ENCODE data around the gene CHMP6.

CHMP6 gene

DNA sequence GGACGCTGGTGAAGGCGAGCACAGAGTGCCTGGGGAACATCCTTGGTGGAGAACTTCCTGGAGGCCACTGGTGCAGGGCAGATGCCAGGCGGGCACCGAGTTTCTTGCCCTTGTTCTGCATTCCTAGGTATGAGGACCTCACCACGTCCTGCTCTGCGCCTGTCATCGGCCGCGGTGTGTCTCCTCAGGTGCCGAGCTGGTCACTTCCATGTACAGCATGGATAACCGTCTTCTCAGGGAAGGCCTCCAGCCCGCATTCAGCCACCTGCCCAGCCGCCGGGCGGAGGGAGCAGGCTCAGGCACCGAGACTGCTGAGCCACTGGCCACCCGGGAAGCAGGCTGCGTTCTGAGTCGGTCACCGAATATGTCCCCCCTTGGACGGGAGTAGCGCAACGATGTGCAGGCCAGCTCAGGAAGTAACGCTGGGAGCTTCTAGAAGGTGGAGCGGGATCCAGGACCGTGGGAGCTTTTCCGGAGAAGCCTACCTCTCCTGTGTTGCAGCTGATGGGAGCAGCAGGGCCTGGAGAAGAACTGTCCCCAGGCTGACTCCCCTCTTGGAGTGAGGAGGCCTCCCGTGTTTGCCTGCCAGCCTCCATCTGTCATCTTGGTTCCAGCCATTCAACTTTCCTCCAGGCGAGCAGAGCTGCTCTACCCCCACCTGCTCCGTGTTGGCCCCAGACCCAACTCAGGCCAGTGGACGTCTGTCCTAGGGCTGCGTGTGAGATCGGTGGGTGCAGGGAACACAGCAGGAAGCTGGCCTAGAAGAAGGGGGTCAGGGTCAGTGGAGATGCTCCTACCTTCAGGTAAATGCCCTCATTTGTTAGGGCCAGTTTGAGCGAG is 41.2 kb downstream of the CHMP6 start:
- DNase-seq: no peak

DNA sequence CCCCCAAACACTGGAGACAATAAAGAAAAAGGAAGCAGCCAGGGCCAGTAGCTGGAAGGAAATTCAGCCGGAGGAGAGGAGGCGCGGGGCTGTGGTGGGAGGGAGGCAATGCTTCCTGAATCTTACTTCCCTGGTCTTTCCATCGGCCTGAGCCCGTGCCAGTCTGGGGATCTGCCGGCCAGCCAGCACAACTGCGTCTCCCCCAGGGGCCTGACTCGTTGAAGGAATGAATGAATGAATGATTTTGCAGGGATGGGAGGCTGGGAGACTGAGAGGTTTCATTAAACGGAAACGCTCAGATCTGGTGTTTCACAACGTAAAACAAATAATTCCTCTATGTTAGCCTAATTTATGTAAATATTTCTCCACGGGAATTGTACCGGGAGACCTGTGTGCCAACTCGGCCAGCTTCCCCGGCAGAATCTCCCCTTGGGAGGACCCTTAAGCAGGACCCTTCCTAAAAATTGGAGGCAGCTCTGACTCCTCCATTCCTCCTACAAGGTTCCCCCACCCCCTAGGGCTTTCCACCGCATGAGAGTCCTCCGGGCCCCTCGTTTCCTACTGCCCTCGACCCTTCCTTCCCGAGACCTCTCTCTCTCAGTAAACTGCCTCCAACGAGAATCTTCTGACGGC is 42.0 kb downstream of the CHMP6 start:
- DNase-seq: no peak

DNA sequence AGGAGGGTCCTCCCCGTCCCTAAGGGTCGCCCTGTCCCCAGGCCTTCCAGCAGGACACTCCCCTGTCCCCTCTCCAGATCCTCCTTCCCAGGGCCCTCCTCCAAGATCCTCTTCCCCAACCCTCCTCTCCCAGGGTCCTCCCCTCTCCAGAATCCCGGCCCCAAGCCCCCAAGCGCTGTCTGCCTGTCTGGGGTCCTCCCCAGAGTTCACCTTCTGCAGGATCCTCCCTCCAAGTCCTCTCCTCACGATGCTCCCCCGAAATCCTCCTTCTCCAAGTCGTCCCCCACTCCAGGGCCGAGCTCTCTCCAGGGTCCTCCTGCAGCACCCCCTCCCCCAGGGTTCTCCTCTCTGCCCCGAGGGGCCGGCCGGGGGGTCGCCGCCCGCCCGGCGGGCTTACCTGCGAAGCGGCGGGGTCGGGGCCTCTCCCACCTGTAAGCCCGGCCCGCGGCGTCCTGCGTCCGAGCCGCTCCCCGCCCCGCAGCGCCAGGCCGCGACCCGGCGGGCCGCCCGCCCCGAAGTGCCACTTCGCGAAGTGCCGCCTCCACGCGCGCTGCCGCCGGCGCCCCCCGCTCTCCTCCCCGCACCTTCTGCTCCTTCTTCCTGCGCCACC is 42.6 kb downstream of the CHMP6 start:
- DNase-seq: no peak

DNA sequence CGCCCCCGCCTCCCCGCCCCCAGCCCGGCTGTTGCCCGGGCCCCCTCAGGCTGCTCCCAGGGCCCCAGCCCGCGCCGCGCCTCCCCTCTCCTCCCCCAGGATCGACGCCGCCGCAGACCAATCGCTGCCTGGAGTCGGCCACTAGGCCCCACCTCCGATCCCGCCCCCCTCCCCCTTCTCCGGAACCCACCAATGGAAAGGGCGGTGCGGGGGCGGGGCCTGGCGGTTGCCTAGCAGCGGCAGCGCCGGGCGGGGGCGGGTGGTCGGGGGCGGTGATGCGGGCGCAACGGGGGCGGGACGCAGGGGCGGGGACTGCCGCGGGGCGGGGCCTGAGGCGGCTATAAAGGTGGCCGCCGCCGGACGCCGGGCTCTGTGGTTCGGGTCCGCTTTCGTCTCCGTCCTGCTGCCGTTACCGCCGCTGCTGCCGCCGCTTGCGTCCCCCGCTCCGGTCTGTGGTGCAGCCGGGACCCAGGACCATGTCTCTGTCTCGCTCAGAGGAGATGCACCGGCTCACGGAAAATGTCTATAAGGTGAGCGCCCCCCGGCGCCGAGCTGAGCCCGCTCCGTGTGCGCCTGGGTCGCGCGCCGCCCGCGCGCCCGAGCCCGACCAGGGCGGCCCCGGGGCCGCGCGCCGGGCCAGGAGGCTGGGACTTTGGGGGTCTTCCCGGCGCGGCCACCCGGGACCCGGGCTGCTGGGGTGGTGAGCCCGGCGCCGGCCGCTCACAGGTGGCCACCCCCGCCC is 43.3 kb downstream of the CHMP6 start, which contains the start of gene BAIAP2:
Gene BAIAP2, plus strand, starts transcription at position 373 of the 742 bp plus-strand sequence. Its CDS starts 104 bp downstream, at position 477.
- peak; percentile 93 for DNase-seq

DNA sequence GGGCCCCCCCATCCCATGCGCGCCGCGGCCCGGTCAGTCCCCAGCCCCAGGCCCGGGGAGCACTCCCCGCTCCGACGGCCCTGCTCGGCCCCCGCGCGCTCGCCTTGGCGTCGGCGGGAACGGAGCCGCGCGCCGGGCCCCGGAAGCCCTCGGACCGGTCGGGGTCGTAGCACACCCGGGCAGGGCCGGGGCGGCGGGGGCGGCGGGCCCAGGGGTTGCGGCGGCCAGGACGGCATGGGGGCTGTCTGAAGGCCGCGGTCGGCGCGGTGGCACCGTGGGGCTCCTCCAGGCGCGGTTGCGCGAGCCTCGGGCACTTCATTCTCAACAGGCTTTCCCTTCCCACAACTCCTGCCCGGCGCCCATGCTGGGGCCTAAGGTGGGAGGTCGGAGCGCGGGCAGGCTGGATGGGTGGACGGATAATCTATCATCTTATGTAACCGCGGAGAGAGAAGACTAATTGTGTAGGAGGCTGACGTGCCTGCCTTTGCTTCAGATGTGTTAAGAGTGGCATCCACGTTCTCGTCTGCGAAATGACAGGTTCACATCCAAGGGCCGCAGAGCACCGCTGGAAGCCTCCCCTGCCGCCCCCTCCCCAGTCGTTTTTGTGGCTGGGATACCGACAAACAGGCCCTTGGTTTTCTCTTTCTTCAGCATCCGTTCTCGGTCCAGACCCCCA is 44.0 kb downstream of the CHMP6 start:
- peak; percentile 28 for DNase-seq

DNA sequence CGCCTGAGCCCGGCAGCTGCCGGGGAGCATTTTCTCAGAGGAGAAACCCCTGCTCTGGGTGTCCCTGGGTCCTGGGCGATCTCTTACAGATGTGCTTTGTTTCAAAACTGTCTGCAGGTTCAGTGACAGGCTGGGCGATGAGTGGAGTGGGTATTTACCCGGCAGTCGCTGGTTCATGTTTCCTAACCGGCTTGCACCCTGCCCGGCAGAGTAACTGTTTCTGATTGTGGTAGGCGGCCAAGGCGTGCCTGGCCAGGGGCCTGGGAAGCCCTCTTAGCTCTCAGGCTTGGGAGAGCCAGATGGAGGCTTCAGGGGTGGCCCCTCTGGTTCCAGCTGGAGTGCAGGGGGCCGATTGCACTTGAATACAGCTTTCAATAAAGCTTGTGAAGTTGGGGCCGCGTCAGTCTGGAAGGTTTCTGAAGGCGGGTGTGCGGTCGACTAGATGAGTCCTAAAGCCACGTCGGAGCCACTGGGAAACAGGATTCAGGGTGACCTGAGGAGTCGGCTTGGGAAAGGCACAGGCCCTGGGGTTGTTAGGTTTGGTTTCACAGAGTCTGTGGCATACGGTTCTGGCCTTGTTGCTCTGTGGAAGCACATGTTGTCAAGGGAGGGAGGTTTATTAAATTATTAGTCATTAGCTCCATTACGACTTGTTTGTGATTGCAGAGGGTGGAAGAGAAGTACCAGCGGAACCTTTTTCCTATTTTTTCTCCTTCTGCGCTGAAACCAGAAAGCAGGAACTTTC is 44.7 kb downstream of the CHMP6 start:
- no peak for DNase-seq

DNA sequence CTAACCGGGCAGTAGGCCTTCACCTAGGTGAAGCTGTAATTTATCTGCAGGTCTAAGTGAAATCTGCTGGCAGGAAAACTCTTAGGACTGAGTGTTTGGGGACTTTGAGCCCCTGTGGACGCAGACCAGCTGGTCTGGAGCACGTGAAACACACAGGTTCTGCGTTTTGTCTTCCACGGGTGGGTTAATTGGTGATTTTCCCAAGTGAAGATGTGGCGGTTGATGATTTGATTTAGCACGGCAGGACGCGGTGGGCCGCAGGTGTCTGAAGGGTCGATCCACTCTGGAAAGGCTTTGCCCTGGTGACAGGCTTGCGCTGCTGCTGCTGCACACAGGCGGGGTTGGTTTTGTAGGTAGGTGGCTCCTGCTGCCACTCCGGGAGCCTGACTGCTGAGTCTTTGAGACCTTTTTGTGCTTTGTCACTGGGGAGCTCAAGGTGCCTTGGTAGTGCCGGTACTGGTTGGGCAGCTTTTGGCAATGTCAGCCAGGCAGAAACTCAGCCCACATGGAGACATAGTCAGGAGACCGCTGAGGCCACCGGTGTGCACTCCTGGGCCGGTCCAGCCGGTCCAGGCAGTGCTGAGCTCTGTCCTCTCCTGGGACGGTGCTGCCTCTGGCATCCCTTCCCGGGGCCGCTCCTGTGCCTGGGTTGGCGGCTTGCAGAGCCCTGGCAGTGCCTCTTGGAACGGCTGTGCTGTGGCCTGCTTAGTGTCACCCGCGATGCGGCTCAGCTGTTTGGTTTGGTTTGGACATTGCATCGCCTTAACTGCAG is 45.6 kb downstream of the CHMP6 start:
- no peak for DNase-seq

DNA sequence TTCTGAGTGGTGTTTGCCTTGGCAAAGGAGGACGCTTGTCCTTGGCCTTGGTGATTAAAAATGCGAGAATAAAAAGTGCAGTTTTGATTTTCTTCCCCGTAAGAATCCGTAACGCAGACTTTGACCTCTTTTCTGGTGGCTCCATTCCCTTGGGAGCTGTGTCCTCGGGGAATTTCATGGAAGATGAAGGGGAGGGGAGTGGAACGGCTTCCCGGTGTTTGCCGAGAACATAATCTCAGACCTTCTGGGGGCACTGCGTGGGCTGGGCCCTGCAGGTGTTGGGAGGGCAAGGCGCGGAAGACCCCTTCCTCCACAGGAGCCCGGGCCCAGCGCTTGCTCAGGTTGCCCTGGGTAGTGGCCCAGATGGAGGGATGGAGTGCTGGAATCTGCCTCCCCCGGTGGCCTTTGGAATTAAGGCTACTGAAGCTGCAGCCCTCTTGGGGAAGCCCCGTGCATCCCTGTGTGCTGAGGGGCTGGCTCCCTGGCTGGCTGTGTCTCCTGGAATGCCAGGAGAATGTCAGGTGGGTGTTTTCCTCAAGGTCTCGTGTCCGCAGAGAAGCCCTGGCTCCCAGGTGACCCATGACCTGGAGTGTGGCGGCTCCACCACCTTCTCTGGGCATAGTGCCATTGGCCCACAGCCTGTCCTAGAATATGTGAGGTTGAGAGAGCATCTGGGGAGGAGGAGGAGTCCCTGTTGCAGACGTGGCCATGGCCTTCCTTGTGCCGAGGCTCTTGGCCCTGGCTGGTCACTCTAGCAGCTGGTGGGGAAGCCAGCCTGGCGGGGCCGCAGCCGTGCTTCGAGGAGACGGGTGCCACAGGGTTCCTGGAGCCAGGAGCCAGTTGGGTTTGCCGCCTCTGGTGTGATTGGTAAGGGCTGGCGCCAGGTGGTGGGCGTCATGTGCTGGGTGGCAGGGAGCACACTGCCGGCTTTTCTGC is 46.4 kb downstream of the CHMP6 start:
- DNase-seq: no peak

DNA sequence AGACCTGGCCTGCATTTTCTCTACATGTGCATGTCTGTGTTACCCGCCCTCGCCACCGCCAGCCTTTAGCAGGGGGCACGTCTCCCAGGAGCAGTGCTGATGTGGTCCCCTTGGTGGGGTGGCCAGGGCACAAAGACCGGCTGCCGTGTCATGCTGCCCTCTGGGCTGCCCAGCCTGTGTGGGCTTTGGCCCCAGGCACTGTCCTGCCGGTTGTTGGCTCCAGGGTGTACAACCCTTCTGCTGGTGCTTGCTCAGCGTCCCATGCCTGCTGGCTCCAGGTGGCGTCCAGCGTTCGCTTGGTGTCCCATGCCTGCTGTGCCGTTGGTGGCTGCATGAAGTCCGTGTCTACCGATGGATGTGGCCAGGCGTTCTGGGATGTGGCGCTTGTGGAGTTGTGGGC is 47.5 kb downstream of the CHMP6 start:
- no peak for DNase-seq

DNA sequence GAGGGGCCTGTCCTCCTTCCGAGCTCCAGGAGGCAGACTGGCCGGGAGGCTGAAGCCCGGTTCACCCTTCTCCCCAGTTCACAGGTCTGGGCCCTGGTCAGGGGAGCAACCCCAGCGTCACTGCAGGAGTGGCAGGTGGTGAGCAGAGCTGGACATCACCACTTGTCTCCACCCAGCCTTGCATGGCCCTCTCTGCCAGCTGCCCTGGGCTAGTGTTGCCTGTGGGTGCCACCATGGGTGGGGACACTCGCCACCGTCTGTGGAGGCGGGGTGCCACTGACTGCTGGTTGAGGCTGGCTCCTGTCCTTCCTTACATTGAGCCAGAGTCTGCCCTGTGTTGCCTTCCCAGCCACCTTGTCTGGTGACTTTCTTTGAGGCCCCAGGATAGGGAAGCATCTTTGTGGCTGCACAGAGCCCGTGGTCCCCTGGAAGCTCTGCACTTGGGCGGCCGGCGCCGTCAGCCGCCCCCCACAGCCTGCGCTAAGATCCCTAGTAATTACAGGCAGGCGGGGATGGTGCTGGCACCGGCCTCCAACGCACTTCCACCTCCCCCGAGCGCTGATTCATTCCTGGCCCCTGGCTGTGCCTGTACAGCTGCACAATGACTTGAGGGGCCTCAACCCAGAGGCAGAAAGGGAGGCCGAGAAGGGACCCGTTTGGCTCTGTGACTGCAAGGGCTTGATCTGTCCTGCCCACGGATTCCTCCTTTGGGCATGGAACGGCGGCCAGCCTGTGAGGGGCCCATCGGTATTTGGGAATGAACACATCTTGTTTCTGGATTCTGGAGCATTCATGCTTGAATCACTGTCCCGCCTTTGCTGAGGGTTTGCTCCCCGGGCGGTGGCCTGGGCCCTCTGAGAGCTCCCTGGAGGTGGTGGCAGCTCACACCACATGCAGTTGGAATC is 48.5 kb downstream of the CHMP6 start:
- DNase-seq: peak; percentile 84

DNA sequence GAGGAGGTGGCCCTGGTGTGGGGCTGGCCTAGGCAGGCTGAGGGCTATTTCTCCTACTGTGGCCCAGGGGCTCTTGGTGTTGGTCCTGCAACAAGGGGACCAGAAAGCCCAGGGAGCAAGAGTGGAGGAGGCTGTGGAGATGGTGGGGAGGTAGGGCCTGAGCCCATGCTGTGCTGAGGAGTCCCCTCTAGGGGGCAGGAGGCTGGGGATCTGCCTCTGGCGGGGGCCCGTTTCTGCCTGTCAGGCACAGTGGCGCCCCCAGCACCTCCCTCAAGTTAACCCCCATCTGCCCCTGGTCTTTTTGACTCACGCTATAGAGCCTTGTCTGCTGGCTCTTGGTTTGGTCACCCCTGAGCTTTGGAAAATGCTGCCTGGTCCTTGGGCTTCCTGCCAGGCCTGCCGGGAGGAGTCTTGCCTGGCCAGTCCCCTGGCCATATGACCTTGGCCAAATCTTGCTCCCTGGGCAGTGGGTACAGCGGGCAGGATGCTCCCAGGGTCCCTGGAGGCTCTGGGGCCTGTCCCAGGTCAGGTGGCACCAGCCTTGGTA is 49.2 kb downstream of the CHMP6 start:
- no peak for DNase-seq

DNA sequence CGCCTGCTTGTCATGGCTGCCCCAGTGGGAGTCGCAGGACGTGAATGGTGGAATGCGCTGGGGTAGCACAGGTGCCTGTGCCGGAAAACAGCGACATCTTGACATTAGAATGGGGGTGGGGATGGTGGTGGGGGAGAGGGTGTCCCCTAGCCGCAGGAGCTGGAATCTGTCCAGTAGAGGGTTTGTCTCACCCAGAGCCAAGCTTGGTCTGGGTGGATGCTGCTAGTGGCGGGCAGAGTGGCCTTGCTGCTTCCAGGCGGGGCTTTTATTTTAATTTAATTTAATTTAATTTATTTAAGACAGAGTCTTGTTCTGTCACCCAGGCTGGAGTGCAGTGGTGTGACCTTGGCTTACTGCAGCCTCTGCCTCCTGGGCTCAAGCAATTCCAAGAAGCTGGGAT is 51.0 kb downstream of the CHMP6 start:
- no peak for DNase-seq

DNA sequence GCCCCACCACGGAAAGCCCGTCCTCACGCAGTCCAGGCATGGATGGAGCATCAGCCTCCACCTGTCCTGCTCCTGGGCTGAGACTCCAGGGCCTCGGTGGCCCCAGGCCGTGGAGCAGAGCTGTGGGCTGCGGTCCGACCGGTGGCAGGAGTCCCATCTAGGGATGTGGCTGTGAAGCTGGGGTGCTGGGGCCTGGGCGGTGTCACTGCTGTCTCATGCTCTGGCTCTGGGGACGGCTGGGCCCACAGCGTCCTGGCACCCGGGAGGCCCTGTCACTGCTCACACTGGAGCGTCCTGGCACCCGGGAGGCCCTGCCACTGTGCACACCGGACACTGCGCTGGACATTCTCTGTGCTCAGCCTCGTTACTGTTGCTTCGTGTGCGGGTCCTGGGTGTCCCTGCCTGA is 51.7 kb downstream of the CHMP6 start:
- no peak for DNase-seq

DNA sequence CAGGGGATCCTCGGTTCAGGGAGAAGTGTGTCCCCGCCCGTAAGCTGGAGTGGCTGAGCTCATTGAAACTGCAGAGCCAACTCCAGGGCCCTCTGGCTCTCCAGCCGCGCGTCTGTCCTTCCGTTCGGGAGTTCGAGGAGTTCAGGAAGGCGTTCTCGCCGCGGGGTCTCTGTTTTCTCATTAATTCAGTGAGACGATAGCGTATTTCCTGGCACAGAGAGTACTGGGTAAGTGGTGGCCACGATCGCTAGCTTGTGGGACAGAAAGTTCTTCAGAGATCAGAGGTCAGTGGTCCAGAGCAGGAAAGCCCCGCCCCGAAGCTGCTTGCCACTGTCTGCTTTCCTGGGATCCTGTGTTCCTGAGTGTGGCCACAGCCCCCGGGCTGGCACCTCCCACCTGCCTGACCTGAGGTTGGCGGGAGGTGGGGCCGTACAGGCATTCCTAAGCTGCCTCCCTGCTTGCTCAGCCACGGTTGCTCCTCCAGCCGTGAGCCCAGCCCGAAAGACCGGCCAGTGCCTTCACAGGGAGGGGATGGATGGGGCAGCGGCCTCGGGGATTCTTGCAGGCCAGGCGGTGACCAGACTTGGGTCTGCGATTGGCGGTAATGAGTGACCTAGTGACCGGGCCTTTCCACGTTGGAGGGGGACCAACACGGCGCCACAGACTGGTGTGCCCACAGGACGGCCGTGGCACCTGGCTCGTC is 52.2 kb downstream of the CHMP6 start:
- peak; percentile 67 for DNase-seq

DNA sequence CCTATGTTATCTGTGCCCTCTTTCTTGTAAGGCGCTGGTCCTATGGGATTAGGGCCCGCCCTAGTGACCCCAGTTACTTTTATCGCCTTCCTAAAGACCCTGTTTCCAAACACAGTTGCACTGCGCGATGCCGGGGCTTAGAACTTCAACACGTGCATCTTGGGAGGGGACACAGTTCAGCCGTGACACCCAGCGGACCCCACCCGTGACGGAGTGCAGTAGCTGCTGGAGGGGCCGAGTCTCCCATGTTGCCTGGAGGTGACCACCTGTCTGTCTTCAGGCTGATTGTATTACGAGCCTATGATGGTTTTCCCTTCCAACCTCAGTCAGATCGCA is 52.8 kb downstream of the CHMP6 start:
- DNase-seq: no peak

DNA sequence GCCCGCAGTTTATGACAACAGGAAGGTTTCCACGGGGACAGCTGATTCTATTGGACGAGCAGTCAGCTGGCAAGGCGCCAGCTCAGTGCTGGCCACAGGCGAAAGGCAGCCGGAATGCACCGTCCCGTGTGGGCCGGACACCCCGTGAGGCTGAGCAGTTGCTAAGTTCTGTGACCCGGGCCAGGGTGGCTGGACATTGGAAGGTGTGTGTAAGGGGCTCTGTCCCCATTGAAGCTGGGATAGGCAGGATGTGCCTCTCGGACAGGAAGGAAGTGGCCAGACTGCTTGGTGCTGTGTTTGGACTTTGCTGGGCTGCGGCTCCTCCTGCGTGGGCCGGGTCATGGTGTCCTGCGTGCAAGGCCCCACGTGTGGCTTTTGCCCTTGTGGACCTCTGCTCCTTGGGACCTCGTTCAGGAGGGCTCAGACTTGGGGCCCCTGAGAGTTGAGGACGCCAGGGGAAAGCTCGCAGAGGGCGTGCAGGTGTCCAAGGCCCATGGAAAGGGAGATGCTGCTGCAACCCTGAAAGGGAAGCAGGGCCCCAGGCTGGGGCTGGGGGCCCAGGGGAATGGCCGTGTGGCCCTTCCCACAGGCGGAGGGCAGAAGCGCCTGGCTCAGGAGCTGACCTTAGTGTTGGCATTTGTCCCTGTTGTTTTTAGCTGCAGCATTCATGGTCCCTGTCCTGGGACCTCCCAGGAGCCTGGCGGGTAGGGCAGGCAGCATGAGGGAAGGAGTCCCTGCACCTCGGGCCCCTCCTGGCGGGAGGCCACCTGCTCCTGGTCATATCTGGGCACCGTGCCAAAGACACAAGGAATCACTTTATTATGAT is 53.3 kb downstream of the CHMP6 start:
- DNase-seq: peak; percentile 59

DNA sequence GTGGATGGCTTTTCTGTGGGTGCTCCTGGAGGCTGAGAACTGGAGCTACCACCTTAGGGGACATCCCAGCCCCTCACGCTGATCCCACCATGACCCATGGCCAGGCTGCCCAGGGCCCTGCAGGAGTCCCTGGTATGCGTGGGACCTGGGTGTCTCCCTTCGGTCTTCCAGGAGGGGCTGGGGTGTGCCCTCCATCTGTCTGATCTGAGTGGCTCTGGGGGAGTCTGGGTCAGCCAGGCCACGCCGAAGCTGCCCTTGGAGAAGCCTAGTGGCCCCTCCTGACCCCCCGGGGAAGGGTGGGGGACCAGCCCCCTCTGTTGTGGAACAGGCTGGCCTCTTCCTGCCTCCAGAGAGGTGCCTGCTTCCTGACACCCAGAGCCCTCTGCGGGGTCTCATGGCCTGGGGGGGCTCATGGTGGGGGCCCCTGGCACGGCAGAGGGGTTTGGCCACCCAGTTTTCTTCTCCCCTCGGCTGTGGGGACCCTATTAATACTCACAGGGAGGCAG is 54.0 kb downstream of the CHMP6 start:
- DNase-seq: no peak
